IPS-NIHi7 (cell line): ENCODE data around the gene LRRC8C.

Experiments
- DNase-seq: peaks from one replicate; pipeline ENCODE4 v3.0.0; 2012; ENCODE audit warnings: mixed read lengths; ENCODE audit errors: extremely low spot score

LRRC8C gene

GRCh38 chr1:89633248-89633799 is 404 bp downstream of the LRRC8C start:
- DNase-seq = peak; percentile 52

DNA sequence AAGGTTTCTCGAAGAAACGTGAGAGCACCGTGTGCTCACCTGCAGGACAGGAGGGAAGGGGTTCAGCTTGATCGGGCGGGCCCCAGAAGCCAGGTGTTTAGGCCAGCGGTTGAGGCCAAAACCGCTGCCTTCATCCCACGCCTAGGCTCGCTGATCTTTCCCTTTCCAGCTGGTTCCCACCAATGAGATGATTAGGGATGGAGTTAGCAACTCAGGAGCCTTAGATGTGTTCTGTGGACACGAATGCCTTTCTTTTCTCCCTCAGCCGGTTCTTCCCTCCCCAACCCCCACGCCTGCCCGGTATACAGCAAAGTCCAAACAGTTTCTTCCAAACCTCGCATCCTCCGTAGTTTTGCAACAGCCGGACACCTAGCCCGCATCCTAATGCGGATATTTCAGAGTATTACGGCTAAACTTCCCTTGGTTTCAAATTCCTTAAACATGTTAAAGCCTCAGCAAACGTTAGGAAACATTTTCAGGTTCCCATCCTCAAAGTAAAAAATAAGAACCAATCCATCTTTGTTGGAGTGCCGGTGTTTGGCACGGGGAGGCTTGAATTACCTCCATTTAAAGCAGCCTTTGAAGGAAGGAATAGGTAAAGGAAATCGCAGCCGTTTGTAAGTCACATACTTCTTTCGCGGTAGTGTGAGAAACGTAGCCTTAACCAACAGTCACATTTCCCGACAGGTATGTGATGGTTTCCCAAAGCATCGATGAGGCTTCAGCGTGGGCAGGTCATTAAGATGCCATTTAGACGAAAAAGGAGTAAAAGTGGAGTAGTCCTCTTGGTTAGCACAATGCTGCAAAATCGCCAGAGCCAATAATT is 1.1 kb downstream of the LRRC8C start:
- DNase-seq = peak; percentile 22

- no peak for DNase-seq
Measured at GRCh38 chr1:89635825-89636815, 3.2 kb downstream of the LRRC8C start.

DNA sequence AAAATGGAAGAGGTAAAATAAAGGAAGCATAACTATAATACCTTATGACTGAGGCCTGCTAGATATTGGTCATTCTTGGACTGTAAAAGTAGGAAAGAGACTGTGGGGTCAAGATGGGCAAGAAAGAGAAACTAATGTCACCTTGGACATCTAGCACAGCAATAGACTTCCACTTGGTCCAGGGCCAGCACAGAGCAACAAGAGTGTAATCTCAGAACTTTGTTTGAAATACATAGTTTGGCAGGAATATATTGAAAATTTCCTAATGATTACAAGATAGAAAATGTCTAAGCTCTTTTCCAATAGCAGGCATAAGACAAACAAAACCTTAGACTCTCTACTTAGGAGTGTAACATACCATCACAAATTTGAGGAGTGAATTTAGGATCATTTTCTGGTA is 4.6 kb downstream of the LRRC8C start:
- no peak for DNase-seq

DNA sequence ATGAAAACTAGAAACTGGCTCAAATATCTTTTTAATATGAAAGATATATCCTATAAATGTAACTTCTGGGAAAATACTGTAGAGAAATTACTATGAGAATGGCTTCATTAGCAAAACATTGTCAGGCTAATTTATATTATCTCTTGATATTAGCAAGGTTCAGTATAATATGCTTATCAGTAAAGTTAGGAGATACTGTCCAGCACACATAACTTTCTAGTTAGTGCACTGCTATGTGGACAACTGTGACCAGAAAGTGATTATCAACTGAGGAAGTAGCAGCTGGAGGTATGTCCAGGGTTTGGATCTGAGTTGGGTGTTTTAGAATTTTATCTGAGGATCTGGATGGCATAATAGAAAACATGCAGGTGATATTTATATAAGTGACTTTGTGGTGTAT is 7.5 kb downstream of the LRRC8C start:
- DNase-seq = no peak

GRCh38 chr1:89641781-89642180 is 8.9 kb downstream of the LRRC8C start:
- DNase-seq = no peak

DNA sequence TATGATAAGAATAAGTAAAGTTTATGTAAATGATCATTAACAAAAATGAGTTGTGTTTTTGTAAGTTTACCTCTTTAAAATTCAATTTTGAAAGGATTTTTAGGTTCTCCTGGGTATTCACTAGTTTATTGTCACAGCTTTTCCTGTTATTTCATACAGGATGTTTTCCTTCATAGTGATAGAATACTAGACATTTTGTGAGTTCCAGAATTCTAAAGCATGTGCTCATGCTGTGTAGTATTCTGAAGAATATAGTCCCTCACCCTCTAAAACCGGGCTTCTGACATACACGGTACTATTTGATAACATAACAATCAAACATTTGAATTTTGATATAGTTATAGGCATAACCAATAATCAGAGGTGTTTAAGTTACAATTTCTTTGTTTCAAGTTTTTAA is 10.7 kb downstream of the LRRC8C start:
- no peak for DNase-seq

GRCh38 chr1:89644119-89644814 is 11.3 kb downstream of the LRRC8C start:
- no peak for DNase-seq

- no peak for DNase-seq
Measured at GRCh38 chr1:89646259-89646658, 13.3 kb downstream of the LRRC8C start.

GRCh38 chr1:89649783-89650182 is 16.9 kb downstream of the LRRC8C start:
- no peak for DNase-seq

DNA sequence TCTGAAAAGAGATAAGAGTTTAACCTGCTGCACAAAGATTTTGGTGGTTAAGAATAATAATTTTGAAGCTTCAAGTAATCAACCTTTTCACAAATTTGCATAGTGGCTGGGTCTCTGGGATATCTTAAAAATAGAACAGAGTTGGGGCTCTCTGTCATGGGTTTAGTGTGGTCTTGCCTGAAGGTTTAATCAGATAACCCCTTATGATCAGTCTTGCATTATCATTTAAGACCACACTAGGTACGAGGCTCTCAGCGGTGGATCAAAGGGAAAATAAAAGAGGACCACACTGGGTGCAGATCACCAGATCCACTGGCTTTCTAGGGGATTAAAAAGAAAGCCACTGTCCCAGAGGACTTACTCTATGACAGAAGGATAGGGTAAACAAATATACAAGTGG is 19.5 kb downstream of the LRRC8C start:
- no peak for DNase-seq

- no peak for DNase-seq
Measured at GRCh38 chr1:89657886-89658285, 25.0 kb downstream of the LRRC8C start.

GRCh38 chr1:89659322-89660081 is 26.6 kb downstream of the LRRC8C start:
- no peak for DNase-seq

DNA sequence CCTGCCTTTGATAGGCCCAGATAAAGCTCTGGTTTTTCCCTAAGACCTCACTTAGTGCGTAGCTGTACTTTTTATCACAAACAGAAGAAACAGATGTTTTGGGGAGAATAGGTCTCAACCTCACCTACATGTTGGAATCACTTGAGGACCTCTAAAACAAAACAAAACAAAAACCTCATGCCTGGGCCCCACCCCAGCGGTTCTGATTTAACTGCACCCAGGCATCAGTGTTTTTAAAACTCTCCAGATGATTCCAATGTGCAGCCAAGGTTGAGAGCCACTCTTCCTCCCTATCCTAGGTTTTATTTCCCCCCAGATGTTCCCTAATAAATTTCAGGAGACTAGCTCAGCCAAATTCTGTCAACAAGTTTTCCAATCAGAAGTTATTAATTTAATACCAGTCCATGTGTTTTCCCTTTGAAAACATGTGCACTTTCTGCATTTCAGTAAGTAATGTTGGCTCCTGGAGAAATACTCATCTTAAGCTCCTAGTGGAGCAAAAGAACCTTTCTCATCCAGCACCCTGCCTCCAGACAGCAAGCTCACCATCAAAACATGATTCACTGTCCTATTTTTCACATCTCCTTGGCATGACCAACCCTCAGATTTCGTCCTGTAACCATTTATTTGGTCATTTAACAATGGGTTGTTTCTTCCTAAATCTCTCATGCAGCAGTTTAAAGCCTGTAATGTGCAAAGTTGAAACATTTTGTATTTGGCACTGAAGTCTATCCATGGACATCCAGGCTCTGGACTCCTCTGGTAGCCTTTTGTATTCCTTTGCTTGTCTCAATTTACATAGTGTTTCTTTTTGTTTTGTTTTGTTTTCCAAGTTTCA is 27.5 kb downstream of the LRRC8C start:
- DNase-seq = no peak

DNA sequence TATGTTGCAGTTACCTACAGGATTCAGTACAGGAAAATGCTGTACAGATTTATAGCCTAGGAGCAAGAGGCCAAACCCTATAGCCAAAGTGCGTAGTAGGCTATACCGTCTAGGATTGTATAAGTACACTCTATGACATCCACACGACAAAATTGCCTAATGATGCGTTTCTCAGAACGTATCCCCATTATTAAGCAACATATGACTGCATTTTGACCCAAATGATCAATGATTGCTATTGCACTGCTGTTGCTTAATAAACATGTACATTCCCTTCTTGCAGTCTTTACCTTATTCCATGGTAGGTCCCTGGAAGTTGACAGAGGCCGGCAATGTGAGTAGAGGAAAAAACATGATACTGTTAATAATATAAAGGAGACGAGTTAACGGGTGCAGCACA is 33.0 kb downstream of the LRRC8C start:
- DNase-seq = no peak

DNA sequence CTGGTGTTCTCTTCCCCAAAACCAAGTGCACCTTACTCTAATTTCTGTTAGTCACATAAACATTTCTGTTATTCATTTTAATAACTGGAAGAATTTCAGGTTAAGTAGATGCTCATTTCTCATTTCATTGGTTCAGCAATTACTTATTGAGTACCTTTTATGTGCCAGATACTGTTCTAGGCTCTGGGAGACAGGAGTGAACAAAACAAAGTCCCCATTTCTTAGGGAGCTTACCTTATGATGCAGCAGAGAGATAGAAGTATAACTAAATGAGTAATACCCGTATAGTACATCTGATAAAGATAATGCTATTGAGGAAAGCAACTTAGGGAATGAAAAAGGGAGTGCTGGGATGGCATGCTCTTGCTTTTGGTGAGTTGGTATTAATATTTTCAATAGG is 33.7 kb downstream of the LRRC8C start:
- DNase-seq = no peak

DNA sequence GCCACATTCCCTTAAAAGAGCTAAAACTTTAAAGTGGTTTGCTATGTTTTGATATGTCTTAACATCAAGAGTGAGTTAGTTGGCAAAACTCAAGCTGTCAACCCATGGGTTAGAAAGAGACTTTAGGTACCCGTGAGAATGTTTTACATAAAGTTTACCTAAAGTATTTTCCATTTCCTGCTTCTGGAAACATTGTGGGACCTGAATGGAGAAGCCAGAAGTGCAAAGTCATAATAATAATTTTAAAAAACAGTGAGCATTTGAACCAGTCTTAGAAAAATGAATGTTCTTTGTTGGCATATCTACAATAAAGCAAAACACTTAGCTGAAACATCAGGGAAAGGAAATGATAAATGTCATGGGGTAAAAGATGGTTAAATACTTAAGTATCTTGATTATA is 34.8 kb downstream of the LRRC8C start:
- no peak for DNase-seq

- no peak for DNase-seq
Measured at GRCh38 chr1:89668961-89669360, 36.0 kb downstream of the LRRC8C start.

GRCh38 chr1:89669441-89669840 is 36.5 kb downstream of the LRRC8C start:
- no peak for DNase-seq

- DNase-seq = no peak
Measured at GRCh38 chr1:89670163-89670562, 37.2 kb downstream of the LRRC8C start.
